ENCODE results near the gene PDE7B. TPM values are rescaled to one million over a fixed set of nuclear protein-coding genes. Genes with fewer than 3 reads are reported as not detected.

Gene PDE7B
- total and polyA plus RNA-seq, 2 of the 13 experiments (the other 11 are each of a cell fraction or from before 2014, with no cell fraction given): not detected

DNA sequence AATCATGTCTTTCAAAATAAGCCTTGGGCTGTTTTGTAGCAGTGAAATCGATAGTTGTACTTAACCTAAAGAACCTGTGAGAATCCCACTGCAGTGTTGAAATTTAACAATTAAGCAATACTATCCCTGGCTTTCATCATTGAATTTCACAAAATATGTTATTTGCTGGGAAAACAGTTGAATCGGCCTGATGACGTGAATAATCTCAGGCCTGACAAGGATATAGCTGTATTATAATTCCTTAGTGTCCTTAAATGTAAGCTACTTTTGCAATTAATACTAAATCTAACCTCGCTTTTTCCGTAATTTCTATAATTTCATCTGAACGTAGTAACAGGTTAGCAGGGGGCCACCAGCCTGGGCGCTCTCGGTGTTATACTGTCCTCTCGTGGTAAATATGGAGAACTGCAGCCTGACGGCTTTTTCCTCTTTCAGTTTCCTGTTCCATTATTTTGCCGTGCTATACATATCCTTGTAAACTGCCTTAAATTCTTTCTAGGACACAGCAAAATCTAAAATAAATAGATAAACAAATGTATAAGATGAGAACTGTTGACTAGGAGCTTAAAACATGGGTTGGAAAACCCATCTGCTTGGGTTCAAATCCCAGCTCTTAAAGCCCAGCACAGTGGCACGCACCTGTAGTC lies 374.6 kb downstream of the PDE7B start (continued):
- TF ChIP-seq, protein P1, sequence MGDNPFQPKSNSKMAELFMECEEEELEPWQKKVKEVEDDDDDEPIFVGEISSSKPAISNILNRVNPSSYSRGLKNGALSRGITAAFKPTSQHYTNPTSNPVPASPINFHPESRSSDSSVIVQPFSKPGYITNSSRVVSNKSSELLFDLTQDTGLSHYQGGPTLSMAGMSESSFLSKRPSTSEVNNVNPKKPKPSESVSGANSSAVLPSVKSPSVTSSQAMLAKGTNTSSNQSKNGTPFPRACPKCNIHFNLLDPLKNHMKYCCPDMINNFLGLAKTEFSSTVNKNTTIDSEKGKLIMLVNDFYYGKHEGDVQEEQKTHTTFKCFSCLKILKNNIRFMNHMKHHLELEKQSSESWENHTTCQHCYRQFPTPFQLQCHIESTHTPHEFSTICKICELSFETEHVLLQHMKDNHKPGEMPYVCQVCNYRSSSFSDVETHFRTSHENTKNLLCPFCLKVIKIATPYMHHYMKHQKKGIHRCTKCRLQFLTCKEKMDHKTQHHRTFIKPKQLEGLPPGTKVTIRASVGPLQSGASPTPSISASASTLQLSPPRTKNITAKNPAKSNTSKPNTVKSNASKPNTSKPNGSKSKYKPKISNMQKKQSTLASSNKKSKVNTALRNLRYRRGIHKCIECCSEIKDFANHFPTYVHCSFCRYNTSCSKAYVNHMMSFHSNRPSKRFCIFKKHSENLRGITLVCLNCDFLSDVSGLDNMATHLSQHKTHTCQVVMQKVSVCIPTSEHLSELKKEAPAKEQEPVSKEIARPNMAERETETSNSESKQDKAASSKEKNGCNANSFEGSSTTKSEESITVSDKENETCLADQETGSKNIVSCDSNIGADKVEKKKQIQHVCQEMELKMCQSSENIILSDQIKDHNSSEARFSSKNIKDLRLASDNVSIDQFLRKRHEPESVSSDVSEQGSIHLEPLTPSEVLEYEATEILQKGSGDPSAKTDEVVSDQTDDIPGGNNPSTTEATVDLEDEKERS (CRISPR knock-in tag; IDR thresholded peaks at IDR 0.05): no peak
- TF ChIP-seq, protein P2, sequence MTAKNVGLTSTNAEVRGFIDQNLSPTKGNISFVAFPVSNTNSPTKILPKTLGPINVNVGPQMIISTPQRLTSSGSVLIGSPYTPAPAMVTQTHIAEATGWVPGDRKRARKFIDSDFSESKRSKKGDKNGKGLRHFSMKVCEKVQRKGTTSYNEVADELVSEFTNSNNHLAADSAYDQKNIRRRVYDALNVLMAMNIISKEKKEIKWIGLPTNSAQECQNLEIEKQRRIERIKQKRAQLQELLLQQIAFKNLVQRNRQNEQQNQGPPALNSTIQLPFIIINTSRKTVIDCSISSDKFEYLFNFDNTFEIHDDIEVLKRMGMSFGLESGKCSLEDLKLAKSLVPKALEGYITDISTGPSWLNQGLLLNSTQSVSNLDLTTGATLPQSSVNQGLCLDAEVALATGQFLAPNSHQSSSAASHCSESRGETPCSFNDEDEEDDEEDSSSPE (CRISPR knock-in tag; IDR thresholded peaks at IDR 0.05): 0 out of 2 replicates have a peak, but pooled peaks have one; percentile 30
- TF ChIP-seq BCL6 (CRISPR knock-in tag; IDR thresholded peaks at IDR 0.05) (peak; percentile 9; the same call in 1 of the 2 replicates), SAFB2 (CRISPR knock-in tag; IDR thresholded peaks at IDR 0.05; ENCODE audit: borderline replicate concordance, low read depth) (no peak), HNF4A (CRISPR knock-in tag; IDR thresholded peaks at IDR 0.05) (0 out of 2 replicates have a peak, but pooled peaks have one; percentile 4), RXRB (CRISPR knock-in tag; IDR thresholded peaks at IDR 0.05; ENCODE audit: borderline replicate concordance) (peak; percentile 31; the same call in 1 of the 2 replicates), KDM6A (CRISPR knock-in tag; IDR thresholded peaks at IDR 0.05; ENCODE audit: low read depth) (no peak), ARHGAP35 (CRISPR knock-in tag; IDR thresholded peaks at IDR 0.05; ENCODE audit: borderline replicate concordance) (no peak), ZNF468 (CRISPR knock-in tag; IDR thresholded peaks at IDR 0.05) (no peak), ZNF678 (CRISPR knock-in tag; IDR thresholded peaks at IDR 0.05) (no peak), POLR2AphosphoS2 (IDR thresholded peaks at IDR 0.05; ENCODE audit: low read depth, low read length) (no peak), HOXA5 (CRISPR knock-in tag; IDR thresholded peaks at IDR 0.05) (peak; percentile 68; the same call in 1 of the 2 replicates), MED1 (CRISPR knock-in tag; IDR thresholded peaks at IDR 0.05) (peak; percentile 26; the same call in 1 of the 2 replicates), ZNF777 (CRISPR knock-in tag; IDR thresholded peaks at IDR 0.05) (0 out of 2 replicates have a peak, but pooled peaks have one; percentile 39), ZFYVE20 (CRISPR knock-in tag; IDR thresholded peaks at IDR 0.05; ENCODE audit: borderline replicate concordance, low read depth) (no peak)
- TF ChIP-seq, protein P3, sequence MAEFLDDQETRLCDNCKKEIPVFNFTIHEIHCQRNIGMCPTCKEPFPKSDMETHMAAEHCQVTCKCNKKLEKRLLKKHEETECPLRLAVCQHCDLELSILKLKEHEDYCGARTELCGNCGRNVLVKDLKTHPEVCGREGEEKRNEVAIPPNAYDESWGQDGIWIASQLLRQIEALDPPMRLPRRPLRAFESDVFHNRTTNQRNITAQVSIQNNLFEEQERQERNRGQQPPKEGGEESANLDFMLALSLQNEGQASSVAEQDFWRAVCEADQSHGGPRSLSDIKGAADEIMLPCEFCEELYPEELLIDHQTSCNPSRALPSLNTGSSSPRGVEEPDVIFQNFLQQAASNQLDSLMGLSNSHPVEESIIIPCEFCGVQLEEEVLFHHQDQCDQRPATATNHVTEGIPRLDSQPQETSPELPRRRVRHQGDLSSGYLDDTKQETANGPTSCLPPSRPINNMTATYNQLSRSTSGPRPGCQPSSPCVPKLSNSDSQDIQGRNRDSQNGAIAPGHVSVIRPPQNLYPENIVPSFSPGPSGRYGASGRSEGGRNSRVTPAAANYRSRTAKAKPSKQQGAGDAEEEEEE (CRISPR knock-in tag; IDR thresholded peaks at IDR 0.05; ENCODE audit: borderline replicate concordance): no peak
- TF ChIP-seq, protein P4, sequence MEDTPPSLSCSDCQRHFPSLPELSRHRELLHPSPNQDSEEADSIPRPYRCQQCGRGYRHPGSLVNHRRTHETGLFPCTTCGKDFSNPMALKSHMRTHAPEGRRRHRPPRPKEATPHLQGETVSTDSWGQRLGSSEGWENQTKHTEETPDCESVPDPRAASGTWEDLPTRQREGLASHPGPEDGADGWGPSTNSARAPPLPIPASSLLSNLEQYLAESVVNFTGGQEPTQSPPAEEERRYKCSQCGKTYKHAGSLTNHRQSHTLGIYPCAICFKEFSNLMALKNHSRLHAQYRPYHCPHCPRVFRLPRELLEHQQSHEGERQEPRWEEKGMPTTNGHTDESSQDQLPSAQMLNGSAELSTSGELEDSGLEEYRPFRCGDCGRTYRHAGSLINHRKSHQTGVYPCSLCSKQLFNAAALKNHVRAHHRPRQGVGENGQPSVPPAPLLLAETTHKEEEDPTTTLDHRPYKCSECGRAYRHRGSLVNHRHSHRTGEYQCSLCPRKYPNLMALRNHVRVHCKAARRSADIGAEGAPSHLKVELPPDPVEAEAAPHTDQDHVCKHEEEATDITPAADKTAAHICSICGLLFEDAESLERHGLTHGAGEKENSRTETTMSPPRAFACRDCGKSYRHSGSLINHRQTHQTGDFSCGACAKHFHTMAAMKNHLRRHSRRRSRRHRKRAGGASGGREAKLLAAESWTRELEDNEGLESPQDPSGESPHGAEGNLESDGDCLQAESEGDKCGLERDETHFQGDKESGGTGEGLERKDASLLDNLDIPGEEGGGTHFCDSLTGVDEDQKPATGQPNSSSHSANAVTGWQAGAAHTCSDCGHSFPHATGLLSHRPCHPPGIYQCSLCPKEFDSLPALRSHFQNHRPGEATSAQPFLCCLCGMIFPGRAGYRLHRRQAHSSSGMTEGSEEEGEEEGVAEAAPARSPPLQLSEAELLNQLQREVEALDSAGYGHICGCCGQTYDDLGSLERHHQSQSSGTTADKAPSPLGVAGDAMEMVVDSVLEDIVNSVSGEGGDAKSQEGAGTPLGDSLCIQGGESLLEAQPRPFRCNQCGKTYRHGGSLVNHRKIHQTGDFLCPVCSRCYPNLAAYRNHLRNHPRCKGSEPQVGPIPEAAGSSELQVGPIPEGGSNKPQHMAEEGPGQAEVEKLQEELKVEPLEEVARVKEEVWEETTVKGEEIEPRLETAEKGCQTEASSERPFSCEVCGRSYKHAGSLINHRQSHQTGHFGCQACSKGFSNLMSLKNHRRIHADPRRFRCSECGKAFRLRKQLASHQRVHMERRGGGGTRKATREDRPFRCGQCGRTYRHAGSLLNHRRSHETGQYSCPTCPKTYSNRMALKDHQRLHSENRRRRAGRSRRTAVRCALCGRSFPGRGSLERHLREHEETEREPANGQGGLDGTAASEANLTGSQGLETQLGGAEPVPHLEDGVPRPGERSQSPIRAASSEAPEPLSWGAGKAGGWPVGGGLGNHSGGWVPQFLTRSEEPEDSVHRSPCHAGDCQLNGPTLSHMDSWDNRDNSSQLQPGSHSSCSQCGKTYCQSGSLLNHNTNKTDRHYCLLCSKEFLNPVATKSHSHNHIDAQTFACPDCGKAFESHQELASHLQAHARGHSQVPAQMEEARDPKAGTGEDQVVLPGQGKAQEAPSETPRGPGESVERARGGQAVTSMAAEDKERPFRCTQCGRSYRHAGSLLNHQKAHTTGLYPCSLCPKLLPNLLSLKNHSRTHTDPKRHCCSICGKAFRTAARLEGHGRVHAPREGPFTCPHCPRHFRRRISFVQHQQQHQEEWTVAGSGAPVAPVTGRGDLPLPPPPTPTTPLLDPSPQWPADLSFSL (CRISPR knock-in tag; IDR thresholded peaks at IDR 0.05): no peak
